HG02840 (cell line): ENCODE data around the gene CCDC107.

ENCODE experiments used
- ATAC-seq: cut with Tn5 transposase; IDR thresholded peaks from one replicate; pipeline ENCODE4 v1.9.1; 2021; ENCODE audit warnings: mild to moderate bottlenecking, moderate library complexity, moderate number of reproducible peaks; ENCODE audit not compliant: unreplicated experiment, low FRiP score

CCDC107 gene

GRCh38 chr9:35700031-35700430 is 41.9 kb downstream of the CCDC107 start:
- ATAC-seq: no peak

DNA sequence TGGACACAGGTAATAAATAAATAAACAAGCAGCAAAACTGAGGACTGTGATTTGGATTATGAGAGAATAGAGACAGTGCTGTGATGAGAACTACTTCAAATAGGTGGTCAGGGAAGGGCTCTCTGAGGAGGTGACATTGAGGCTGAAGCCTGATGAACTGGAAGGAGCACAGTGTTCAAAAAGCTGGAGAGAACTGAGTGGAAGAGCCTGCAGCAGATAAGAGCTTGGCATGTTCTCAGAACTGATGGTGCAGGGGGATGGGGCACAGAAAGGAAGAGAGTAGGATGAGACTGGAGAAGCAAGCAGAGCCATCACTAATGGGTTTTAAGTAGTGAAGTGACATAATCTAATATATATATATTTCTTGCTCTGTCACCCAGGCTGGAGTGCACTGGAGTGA is 42.9 kb downstream of the CCDC107 start:
- ATAC-seq: no peak

DNA sequence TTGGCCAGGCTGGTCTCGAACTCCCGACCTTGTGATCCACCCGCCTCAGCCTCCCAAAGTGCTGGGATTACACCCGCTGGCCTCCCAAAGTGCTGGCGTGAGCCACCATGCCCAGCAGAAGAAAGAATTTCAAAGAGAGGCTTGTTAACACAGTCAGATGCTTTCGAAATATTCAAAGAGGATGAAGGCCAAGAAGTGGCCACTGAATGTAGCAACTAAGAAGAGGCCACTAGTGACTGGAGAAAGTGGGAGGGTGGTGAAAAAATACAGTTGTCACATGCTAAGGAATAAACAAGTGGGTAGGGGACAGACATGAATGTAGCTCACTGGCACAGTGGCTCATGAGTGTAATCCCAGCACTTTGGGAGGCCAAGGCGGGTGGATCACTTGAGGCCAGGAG is 44.6 kb downstream of the CCDC107 start:
- ATAC-seq: no peak

GRCh38 chr9:35703906-35704672 is 46.0 kb downstream of the CCDC107 start:
- no peak for ATAC-seq

GRCh38 chr9:35705372-35705771 is 47.3 kb downstream of the CCDC107 start:
- ATAC-seq: no peak

- ATAC-seq: no peak
These were observed 47.8 kb downstream of the CCDC107 start for GRCh38 chr9:35705836-35706430.

- no peak for ATAC-seq
These were observed 48.9 kb downstream of the CCDC107 start for GRCh38 chr9:35706951-35707350.

GRCh38 chr9:35708146-35708545 is 50.1 kb downstream of the CCDC107 start:
- ATAC-seq: no peak

GRCh38 chr9:35710818-35711500 is 52.9 kb downstream of the CCDC107 start:
- no peak for ATAC-seq
